ENCODE data around the gene SMYD3. TPM values are rescaled to one million over a fixed set of nuclear protein-coding genes. Genes with fewer than 3 reads are reported as not detected.

Gene SMYD3
- total RNA-seq, 2 donors from 2014 or later = 16.2 to 16.4 TPM

DNA sequence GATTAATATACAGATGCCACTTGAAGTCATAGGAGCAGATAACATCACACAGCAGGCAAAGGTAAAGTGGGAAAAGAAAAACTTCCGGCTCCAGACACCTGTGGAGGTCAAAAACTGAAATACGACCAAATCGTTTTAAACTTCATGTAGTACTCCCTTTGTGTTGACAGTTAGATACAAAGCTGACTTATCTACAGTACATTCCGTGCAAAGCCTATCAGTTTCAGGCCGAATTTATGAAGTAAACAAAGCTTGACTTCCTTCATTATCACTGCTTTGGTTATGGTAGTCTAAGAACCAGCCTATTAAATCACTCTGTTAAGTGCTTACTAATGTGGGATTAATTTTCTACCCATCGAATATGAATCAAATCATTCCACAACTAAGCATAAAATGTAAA lies 156.3 kb downstream of the SMYD3 start:
- no peaks in the 10 kb centered on the region for H3K27me3 ChIP-seq
- H3K9ac ChIP-seq (ENCODE audit: low read depth in 2 of 2, low read length in 2 of 2) = no peak overlapping the region
- no peak overlapping the region for H3K4me3 ChIP-seq
- TF ChIP-seq, protein P1, sequence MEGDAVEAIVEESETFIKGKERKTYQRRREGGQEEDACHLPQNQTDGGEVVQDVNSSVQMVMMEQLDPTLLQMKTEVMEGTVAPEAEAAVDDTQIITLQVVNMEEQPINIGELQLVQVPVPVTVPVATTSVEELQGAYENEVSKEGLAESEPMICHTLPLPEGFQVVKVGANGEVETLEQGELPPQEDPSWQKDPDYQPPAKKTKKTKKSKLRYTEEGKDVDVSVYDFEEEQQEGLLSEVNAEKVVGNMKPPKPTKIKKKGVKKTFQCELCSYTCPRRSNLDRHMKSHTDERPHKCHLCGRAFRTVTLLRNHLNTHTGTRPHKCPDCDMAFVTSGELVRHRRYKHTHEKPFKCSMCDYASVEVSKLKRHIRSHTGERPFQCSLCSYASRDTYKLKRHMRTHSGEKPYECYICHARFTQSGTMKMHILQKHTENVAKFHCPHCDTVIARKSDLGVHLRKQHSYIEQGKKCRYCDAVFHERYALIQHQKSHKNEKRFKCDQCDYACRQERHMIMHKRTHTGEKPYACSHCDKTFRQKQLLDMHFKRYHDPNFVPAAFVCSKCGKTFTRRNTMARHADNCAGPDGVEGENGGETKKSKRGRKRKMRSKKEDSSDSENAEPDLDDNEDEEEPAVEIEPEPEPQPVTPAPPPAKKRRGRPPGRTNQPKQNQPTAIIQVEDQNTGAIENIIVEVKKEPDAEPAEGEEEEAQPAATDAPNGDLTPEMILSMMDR (IDR thresholded peaks at IDR 0.05) = no peak
- no peak overlapping the region for H3K27ac ChIP-seq
- H3K36me3 ChIP-seq = no peaks in the 10 kb centered on the region
- H3K4me1 ChIP-seq = no peaks in the 10 kb centered on the region
- intact Hi-C loops (cut with DNase I) = no loop called here
- no peak for DNase-seq
- H3K9me3 ChIP-seq = no peaks in the 10 kb centered on the region

DNA sequence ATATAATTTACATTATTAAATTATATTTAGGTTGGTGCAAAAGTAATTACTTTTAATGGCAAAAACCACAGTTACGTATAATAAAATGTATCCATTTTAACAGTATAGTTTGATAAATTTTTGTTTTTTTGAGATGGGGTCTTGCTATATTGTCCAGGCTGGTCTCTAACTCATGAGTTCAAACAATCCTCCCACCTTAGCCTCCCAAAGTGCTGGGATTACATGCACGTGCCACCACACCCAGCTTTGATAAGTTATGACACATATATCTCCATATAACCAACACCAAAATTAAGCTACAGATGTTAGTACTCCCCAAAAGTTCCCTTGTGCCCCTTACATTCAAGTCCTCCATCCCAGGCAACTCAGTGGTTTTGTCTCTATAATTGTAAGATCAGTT lies 163.1 kb downstream of the SMYD3 start:
- intact Hi-C loops (cut with DNase I) = no loop called here
- TF ChIP-seq, protein P1 (IDR thresholded peaks at IDR 0.05) = no peak
- Histone ChIP-seq H3K9ac (ENCODE audit: low read depth in 2 of 2, low read length in 2 of 2) (no peak overlapping the region), H3K9me3 (no peaks in the 10 kb centered on the region), H3K27me3 (no peaks in the 10 kb centered on the region), H3K36me3 (no peaks in the 10 kb centered on the region), H3K27ac (no peak overlapping the region), H3K4me3 (no peak overlapping the region), H3K4me1 (no peaks in the 10 kb centered on the region)
- DNase-seq = no peak

DNA sequence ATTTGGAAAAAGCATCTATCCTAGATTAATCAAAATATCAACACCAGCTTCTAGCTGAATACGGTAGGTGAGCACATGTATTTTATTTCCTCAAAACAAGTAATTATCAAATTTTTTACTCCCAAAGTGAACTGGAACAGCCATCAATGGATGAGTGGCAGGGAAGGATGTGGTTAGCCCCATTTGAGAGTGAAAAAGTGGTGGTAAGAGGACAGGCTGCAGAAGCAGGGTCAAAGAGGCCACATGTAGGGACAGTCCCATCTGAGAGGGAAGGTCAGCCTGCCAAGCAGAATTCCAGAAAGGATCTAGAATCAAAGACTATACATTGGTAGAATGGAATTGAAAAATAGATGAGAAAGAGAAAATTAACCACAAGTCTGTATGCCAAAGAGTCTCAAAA lies 163.8 kb downstream of the SMYD3 start:
- no peak for DNase-seq
- Histone ChIP-seq H3K36me3 (no peaks in the 10 kb centered on the region), H3K9me3 (no peaks in the 10 kb centered on the region), H3K4me3 (no peak overlapping the region), H3K9ac (ENCODE audit: low read depth in 2 of 2, low read length in 2 of 2) (no peak overlapping the region), H3K27ac (no peak overlapping the region), H3K27me3 (no peaks in the 10 kb centered on the region), H3K4me1 (no peaks in the 10 kb centered on the region)
- intact Hi-C loops (cut with DNase I) = no loop called here
- TF ChIP-seq, protein P1 (IDR thresholded peaks at IDR 0.05) = no peak

DNA sequence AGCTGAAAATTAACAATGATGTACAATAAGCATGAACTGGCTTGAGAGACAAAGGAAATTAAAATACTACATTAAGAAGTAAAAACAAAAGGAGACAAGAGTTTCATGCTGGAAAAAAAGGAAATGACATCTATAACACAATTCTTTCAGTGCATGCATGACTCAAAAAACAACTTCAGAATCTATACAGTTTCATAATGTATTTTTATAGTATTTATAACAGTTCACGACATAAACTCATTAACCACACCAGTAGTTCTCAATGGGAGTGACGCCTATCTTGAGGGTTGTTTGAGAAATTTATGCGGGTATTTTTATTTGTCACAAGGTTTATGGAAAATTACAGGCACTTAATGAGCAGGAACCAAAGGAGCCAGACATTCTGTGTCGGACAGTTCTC lies 168.5 kb downstream of the SMYD3 start:
- Histone ChIP-seq H3K9me3 (no peaks in the 10 kb centered on the region), H3K4me3 (no peak overlapping the region), H3K4me1 (no peaks in the 10 kb centered on the region), H3K27me3 (no peaks in the 10 kb centered on the region), H3K9ac (ENCODE audit: low read depth in 2 of 2, low read length in 2 of 2) (no peak overlapping the region), H3K36me3 (no peaks in the 10 kb centered on the region), H3K27ac (no peak overlapping the region)
- no peak for DNase-seq
- intact Hi-C loops (cut with DNase I) = no loop called here
- TF ChIP-seq, protein P1 (IDR thresholded peaks at IDR 0.05) = no peak

DNA sequence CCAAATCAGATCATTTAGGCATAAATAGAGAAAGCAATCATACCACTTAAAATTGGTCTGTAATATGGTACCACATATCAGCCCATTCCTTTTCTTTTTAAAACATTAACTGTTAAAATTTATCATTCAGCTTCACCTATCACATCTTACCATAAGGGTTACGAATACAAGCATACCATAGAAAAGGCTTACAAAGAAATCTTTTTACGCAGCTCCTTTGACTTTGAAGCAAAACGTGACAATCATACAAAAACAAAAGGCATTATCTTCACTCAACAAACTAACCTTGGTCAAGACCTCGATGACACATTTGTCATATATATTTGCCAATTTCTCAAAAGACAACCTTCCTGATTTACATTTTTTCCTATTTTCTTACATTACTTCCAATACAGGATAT lies 169.0 kb downstream of the SMYD3 start:
- DNase-seq = no peak
- H3K9me3 ChIP-seq = no peaks in the 10 kb centered on the region
- H3K4me1 ChIP-seq = no peaks in the 10 kb centered on the region
- no peaks in the 10 kb centered on the region for H3K27me3 ChIP-seq
- intact Hi-C loops (cut with DNase I) = no loop called here
- TF ChIP-seq, protein P1 (IDR thresholded peaks at IDR 0.05) = no peak
- H3K4me3 ChIP-seq = no peak overlapping the region
- H3K36me3 ChIP-seq = no peaks in the 10 kb centered on the region
- H3K27ac ChIP-seq = no peak overlapping the region
- no peak overlapping the region for H3K9ac ChIP-seq (ENCODE audit: low read depth in 2 of 2, low read length in 2 of 2)

DNA sequence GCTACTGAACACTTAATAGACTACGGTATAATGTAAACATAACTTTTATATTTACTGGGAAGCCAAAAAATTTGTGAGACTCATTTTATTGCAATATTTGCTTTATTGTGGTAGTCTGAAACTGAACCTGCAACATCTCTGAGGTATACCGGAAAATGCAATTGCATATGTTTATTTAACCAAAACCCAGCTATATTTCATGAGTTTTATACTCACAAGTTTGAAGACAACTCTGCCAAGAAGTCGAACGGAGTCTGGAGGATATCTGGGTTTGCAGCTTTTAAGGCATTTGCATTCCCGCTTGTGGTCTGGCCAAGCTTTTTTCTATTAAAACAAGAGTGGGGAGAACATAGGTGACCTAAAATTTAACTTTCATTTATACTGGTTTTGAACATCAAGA lies 171.9 kb downstream of the SMYD3 start:
- H3K9me3 ChIP-seq = no peaks in the 10 kb centered on the region
- no peaks in the 10 kb centered on the region for H3K36me3 ChIP-seq
- no peak overlapping the region for H3K27ac ChIP-seq
- no peak for DNase-seq
- no peak overlapping the region for H3K9ac ChIP-seq (ENCODE audit: low read depth in 2 of 2, low read length in 2 of 2)
- TF ChIP-seq, protein P1 (IDR thresholded peaks at IDR 0.05) = no peak
- no peak overlapping the region for H3K4me3 ChIP-seq
- intact Hi-C loops (cut with DNase I) = no loop called here
- H3K4me1 ChIP-seq = no peaks in the 10 kb centered on the region
- no peaks in the 10 kb centered on the region for H3K27me3 ChIP-seq
